ENCODE results near the gene FBXO21. TPM values are rescaled to one million over a fixed set of nuclear protein-coding genes. Genes with fewer than 3 reads are reported as not detected.

The FBXO21 gene
- total and polyA plus RNA-seq, 2 of the 13 experiments (the other 11 are each of a cell fraction or from before 2014, with no cell fraction given), result 15.6 to 32.5 TPM

GRCh38 chr12:117119592-117120198, 70.6 kb downstream of the FBXO21 start (continued):
- peak; percentile 80 for TF ChIP-seq SMC3 (IDR thresholded peaks at IDR 0.05; ENCODE audit: low read length)
- no peak for TF ChIP-seq ZNF784 (CRISPR knock-in tag; IDR thresholded peaks at IDR 0.05; ENCODE audit: borderline replicate concordance)
- TF ChIP-seq TBL1XR1 (IDR thresholded peaks at IDR 0.05; ENCODE audit: borderline replicate concordance, low read length, partially characterized antibody), result no peak
- TF ChIP-seq MTA1 (CRISPR knock-in tag; IDR thresholded peaks at IDR 0.05; ENCODE audit: borderline replicate concordance), result no peak
- TF ChIP-seq KMT2B (CRISPR knock-in tag; IDR thresholded peaks at IDR 0.05), result no peak
- TF ChIP-seq ZMYM4 (CRISPR knock-in tag; IDR thresholded peaks at IDR 0.05), result no peak
- peak; percentile 49; the same call in 1 of the 2 replicates for TF ChIP-seq ZNF782 (CRISPR knock-in tag; IDR thresholded peaks at IDR 0.05; ENCODE audit: borderline replicate concordance)
- no peak for TF ChIP-seq AHR (CRISPR knock-in tag; IDR thresholded peaks at IDR 0.05)
- 0 out of 2 replicates have a peak, but pooled peaks have one; percentile 68 for TF ChIP-seq MEIS1 (CRISPR knock-in tag; IDR thresholded peaks at IDR 0.05; ENCODE audit: borderline replicate concordance)

DNA sequence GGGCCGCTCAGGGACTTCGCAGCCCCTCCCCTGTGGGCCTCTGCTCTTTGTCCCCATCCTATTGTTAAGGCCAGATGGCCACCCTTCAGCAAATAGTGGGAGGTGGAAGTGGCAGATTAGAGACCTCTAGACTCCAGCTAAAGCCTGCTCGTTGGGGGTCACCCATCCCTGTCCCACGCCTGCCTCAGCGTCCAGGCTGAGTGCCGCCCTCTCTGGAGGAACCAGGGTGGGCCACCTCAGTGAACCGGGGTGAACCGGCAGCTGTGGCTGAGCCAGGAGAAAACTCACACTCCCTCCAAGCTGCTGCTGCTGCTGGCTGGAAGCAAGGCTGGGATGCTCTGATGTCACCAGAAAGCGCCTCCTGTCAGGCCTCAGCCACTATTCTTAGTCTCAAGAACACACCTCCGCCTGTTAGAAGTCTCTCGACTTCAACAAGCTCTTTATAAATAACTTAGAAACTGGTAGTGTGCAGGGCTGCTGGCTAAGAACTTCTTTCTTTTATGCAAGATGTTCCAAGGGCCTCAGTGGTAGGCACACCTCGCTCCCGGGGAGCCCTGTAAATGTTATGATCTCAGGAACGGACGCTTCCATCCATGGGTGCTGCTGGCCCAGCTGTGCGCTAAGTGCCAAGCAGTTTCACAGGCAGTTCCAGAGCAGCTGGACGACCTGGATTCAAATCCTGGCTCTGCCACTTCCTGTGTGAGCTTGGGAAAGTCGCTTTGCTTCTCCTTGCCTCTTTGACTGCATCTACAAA, 71.3 kb downstream of the FBXO21 start:
- peak overlapping the region; percentile 77 for H3K4me2 ChIP-seq (ENCODE audit: low read depth, low read length)
- H3K9me3 ChIP-seq (ENCODE audit: low read length), result no peaks in the 10 kb centered on the region
- peaks cover 44% of the 10 kb centered on the region for H3K4me1 ChIP-seq (ENCODE audit: insufficient read depth, low read length)
- DNase-seq (ENCODE audit: low spot score) (peak; percentile 44), FAIRE-seq (no peak), ATAC-seq (peak; percentile 75)
- peak overlapping the region; percentile 18 to 53 (median 36); a peak in 4 of 6 replicates for H3K4me3 ChIP-seq (replicated peaks in 1 of 3; ENCODE audit: insufficient read depth in 1 of 3, low read depth in 2 of 3, low read length in 3 of 3)
- BruUV-seq (replicated peaks), result no TSS peak
- H3K27me3 ChIP-seq (ENCODE audit: control insufficient read depth in 1 of 2, insufficient read depth in 2 of 2, low read length in 2 of 2), result no peaks in the 10 kb centered on the region
- POLR2A ChIA-PET, result interaction anchor here (0.8 to 1.2 kb wide), 3 partner anchors 28 to 94 kb away, joined by 4 to 5 read pairs (median 4); no protein-coding TSS in a partner anchor
- H3K9ac ChIP-seq (ENCODE audit: insufficient read depth, low read depth, low read length), result peak overlapping the region; percentile 24; the same call in 1 of the 2 replicates
- no peaks in the 10 kb centered on the region for H3K79me2 ChIP-seq (ENCODE audit: insufficient read depth, low read length)
- no peak overlapping the region for H2AFZ ChIP-seq (ENCODE audit: low read length)
- in situ Hi-C loops (cut with HindIII; ENCODE audit: extremely low pct_ligation_motif_present, low pct_unique_long_range_greater_than_20kb), result loop anchor here (5.0 to 10.0 kb wide), 2 partner anchors 92 to 414 kb away; no protein-coding TSS in a partner anchor
- H3K36me3 ChIP-seq (replicated peaks in 1 of 2; ENCODE audit: control insufficient read depth in 1 of 2, insufficient read depth in 2 of 2, low read length in 2 of 2), result no peaks in the 10 kb centered on the region
- 44% methylated on average over 10 of the region's 18 CpGs for WGBS (ENCODE audit: low lambda C conversion rate)
- CTCF ChIA-PET (ENCODE audit: low intra/inter-chr PET ratio, low total read pairs), result interaction anchor here (1.6 to 4.1 kb wide), 2 partner anchors 18 to 93 kb away, joined by 8 to 50 read pairs; no protein-coding TSS in a partner anchor
- H4K20me1 ChIP-seq (ENCODE audit: insufficient read depth, low read length), result no peaks in the 10 kb centered on the region
- no peak overlapping the region for H3K27ac ChIP-seq (ENCODE audit: extremely low read length, insufficient read depth, low read length)
- intact Hi-C loops (cut with micrococcal nuclease; ENCODE audit: unreplicated experiment), result loop anchor here (1.0 to 10.0 kb wide), 4 partner anchors 18 to 414 kb away; no protein-coding TSS in a partner anchor
- TF ChIP-seq ATAD3A (CRISPR knock-in tag; IDR thresholded peaks at IDR 0.05) (no peak), KDM5B (CRISPR knock-in tag; IDR thresholded peaks at IDR 0.05; ENCODE audit: borderline replicate concordance) (0 out of 2 replicates have a peak, but pooled peaks have one; percentile 5), TOE1 (CRISPR knock-in tag; IDR thresholded peaks at IDR 0.05) (no peak), ZNF737 (CRISPR knock-in tag; IDR thresholded peaks at IDR 0.05; ENCODE audit: borderline replicate concordance) (no peak), ZBTB7B (CRISPR knock-in tag; IDR thresholded peaks at IDR 0.05) (0 out of 2 replicates have a peak, but pooled peaks have one; percentile 35), SP5 (CRISPR knock-in tag; IDR thresholded peaks at IDR 0.05; ENCODE audit: borderline replicate concordance, low read depth) (peak; percentile 24; the same call in 1 of the 2 replicates), CTCF (CRISPR knock-in tag; IDR thresholded peaks at IDR 0.05) (peak; percentile 17; the same call in 1 of the 2 replicates), ZNF501 (CRISPR knock-in tag; IDR thresholded peaks at IDR 0.05) (peak; percentile 56), RARG (CRISPR knock-in tag; IDR thresholded peaks at IDR 0.05; ENCODE audit: low read depth) (0 out of 2 replicates have a peak, but pooled peaks have one; percentile 32), RXRB (CRISPR knock-in tag; IDR thresholded peaks at IDR 0.05; ENCODE audit: borderline replicate concordance) (no peak)

Data from HepG2 (cell line).